MG63 (cell line): ENCODE data around the gene RASD2. TPM values are rescaled to one million over a fixed set of nuclear protein-coding genes. Genes with fewer than 3 reads are reported as not detected.

Source experiments
- DNase-seq: peaks from one replicate; pipeline ENCODE4 v3.0.0-alpha.2; 2020
- H3K27me3 ChIP-seq: fragments of 250-450 bp; sonication (Bioruptor Pico); 2 replicates; pipeline ENCODE4 v1.5.1; 2020; ENCODE audit warnings: mild to moderate bottlenecking, moderate library complexity
- H3K36me3 ChIP-seq: fragments of 250-450 bp; sonication (Bioruptor Pico); 2 replicates; pipeline ENCODE4 v1.5.1; 2020; ENCODE audit warnings: mild to moderate bottlenecking, moderate library complexity
- H3K4me3 ChIP-seq: fragments of 250-450 bp; sonication (Bioruptor Pico); 2 replicates; pipeline ENCODE4 v1.5.1; 2020; ENCODE audit warnings: mild to moderate bottlenecking, moderate library complexity
- H3K9me3 ChIP-seq: fragments of 250-450 bp; sonication (Bioruptor Pico); 2 replicates; pipeline ENCODE4 v1.5.1; 2020; ENCODE audit warnings: mild to moderate bottlenecking, moderate library complexity
- total RNA-seq: library from RNA; depleted of rRNA; stranded (reverse); fragments of >200 nt; shearing (Covaris generic); gene quantifications from 2 replicates; pipeline ENCODE4 v1.2.3, GENCODE V29; 2014; ENCODE audit warnings: low replicate concordance

Gene RASD2
- total RNA-seq, 1 experiment from 2014 or later = 0.56 TPM

- no peaks in the 10 kb centered on the region for H3K36me3 ChIP-seq
- H3K27me3 ChIP-seq = no peaks in the 10 kb centered on the region
- H3K9me3 ChIP-seq = peaks cover 3% of the 10 kb centered on the region; the same call in 1 of the 2 replicates
- no peak overlapping the region for H3K4me3 ChIP-seq
- peak; percentile 82 for DNase-seq
Observed at GRCh38 chr22:35561796-35562526, 21.3 kb downstream of the RASD2 start.

GRCh38 chr22:35563211-35563610 lies 22.6 kb downstream of the RASD2 start:
- no peaks in the 10 kb centered on the region for H3K27me3 ChIP-seq
- H3K36me3 ChIP-seq = no peaks in the 10 kb centered on the region
- H3K4me3 ChIP-seq = no peak overlapping the region
- DNase-seq = no peak
- H3K9me3 ChIP-seq = peaks cover 3% of the 10 kb centered on the region; the same call in 1 of the 2 replicates

GRCh38 chr22:35564975-35565867 lies 24.6 kb downstream of the RASD2 start:
- Histone ChIP-seq H3K4me3 (no peak overlapping the region), H3K36me3 (no peaks in the 10 kb centered on the region), H3K9me3 (no peaks in the 10 kb centered on the region), H3K27me3 (no peaks in the 10 kb centered on the region)
- DNase-seq = peak; percentile 58

- no peak overlapping the region for H3K4me3 ChIP-seq
- DNase-seq = no peak
- no peaks in the 10 kb centered on the region for H3K27me3 ChIP-seq
Observed at GRCh38 chr22:35567351-35568141, 26.9 kb downstream of the RASD2 start.

GRCh38 chr22:35568751-35569739 lies 28.4 kb downstream of the RASD2 start:
- no peak overlapping the region for H3K4me3 ChIP-seq
- no peaks in the 10 kb centered on the region for H3K36me3 ChIP-seq
- peak; percentile 74 for DNase-seq
- H3K27me3 ChIP-seq = no peaks in the 10 kb centered on the region
- no peaks in the 10 kb centered on the region for H3K9me3 ChIP-seq

More at GRCh38 chr22:35567351-35568141, 26.9 kb downstream of the RASD2 start:
- Histone ChIP-seq H3K9me3 (no peaks in the 10 kb centered on the region), H3K36me3 (no peaks in the 10 kb centered on the region)

- DNase-seq = no peak
- H3K27me3 ChIP-seq = no peaks in the 10 kb centered on the region
- no peaks in the 10 kb centered on the region for H3K36me3 ChIP-seq
- H3K9me3 ChIP-seq = no peaks in the 10 kb centered on the region
- no peak overlapping the region for H3K4me3 ChIP-seq
Observed at GRCh38 chr22:35569916-35570315, 29.3 kb downstream of the RASD2 start.

GRCh38 chr22:35570686-35571194 lies 30.1 kb downstream of the RASD2 start:
- no peak overlapping the region for H3K4me3 ChIP-seq
- DNase-seq = no peak
- no peaks in the 10 kb centered on the region for H3K9me3 ChIP-seq
- no peaks in the 10 kb centered on the region for H3K27me3 ChIP-seq
- H3K36me3 ChIP-seq = no peaks in the 10 kb centered on the region

- no peak for DNase-seq
- Histone ChIP-seq H3K9me3 (no peaks in the 10 kb centered on the region), H3K4me3 (no peak overlapping the region), H3K36me3 (no peaks in the 10 kb centered on the region), H3K27me3 (no peaks in the 10 kb centered on the region)
Observed at GRCh38 chr22:35572556-35572955, 31.9 kb downstream of the RASD2 start.

GRCh38 chr22:35575116-35575748 lies 34.6 kb downstream of the RASD2 start:
- H3K36me3 ChIP-seq = no peaks in the 10 kb centered on the region
- no peaks in the 10 kb centered on the region for H3K27me3 ChIP-seq
- no peaks in the 10 kb centered on the region for H3K9me3 ChIP-seq
- DNase-seq = no peak
- H3K4me3 ChIP-seq = no peak overlapping the region

GRCh38 chr22:35576671-35577070 lies 36.0 kb downstream of the RASD2 start:
- Histone ChIP-seq H3K27me3 (no peaks in the 10 kb centered on the region), H3K9me3 (no peaks in the 10 kb centered on the region), H3K4me3 (no peak overlapping the region), H3K36me3 (no peaks in the 10 kb centered on the region)
- DNase-seq = no peak

- Histone ChIP-seq H3K9me3 (no peaks in the 10 kb centered on the region), H3K27me3 (no peaks in the 10 kb centered on the region), H3K4me3 (no peak overlapping the region), H3K36me3 (no peaks in the 10 kb centered on the region)
- no peak for DNase-seq
Observed at GRCh38 chr22:35577799-35578659, 37.4 kb downstream of the RASD2 start.

GRCh38 chr22:35578836-35579575 lies 38.4 kb downstream of the RASD2 start:
- no peaks in the 10 kb centered on the region for H3K36me3 ChIP-seq
- no peak for DNase-seq
- H3K4me3 ChIP-seq = no peak overlapping the region
- H3K9me3 ChIP-seq = no peaks in the 10 kb centered on the region
- no peaks in the 10 kb centered on the region for H3K27me3 ChIP-seq

GRCh38 chr22:35580351-35581022 lies 39.9 kb downstream of the RASD2 start:
- Histone ChIP-seq H3K36me3 (no peaks in the 10 kb centered on the region), H3K27me3 (no peaks in the 10 kb centered on the region), H3K4me3 (no peak overlapping the region), H3K9me3 (no peaks in the 10 kb centered on the region)
- DNase-seq = no peak
